ENCODE results near the gene GAL3ST2.
A peak's percentile ranks its signal among the peaks of the same experiment; 100 is the strongest.

GAL3ST2 gene

DNA sequence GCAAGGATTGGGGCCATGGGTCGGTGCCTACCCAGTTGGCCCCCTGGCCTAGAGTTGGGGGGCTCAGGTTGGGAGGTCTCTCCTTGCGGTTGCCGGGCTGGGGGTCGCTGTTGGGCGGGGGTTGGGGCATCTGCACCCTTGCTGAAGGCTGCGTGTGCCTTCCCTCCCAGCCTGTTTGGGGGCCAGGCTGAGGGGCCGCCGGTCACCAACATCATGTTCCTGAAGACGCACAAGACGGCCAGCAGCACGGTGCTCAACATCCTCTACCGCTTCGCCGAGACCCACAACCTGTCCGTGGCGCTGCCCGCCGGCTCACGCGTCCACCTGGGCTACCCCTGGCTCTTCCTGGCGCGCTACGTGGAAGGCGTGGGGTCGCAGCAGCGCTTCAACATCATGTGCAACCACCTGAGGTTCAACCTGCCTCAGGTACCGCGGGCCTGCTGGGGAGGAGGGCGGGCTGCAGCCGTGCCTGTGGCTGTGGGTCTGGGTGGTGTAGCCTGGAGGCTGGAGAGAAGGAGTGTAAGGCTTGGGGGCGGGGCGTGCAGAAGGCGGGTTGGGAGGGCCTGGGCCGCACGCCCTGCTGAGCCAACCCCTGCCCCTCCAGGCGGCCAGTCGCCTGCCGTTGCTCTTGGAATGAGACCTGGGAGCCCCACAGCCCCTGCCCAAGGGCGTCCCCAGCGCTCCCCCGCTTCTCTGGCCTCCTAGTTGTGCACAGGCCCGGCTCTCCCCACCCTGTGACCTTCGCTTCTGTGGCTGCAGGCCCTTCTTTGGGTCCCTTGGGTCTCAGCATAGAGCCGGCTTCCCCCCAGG, 25.2 kb downstream of the GAL3ST2 start:
- Histone ChIP-seq H2BK12ac (ENCODE audit: low read length in 2 of 2) (no peak overlapping the region), H3K36me3 (ENCODE audit: control insufficient read depth in 1 of 2, insufficient read depth in 2 of 2, low read depth in 1 of 2, low read length in 2 of 2) (peaks cover 0 to 4% of the 10 kb centered on the region in 2 experiments), H3K9me3 (ENCODE audit: control insufficient read depth, low read length) (no peaks in the 10 kb centered on the region), H3K27ac (ENCODE audit: low read length, poor library complexity, severe bottlenecking) (no peak overlapping the region), H2AK5ac (ENCODE audit: low read length, severe bottlenecking) (no peak overlapping the region), H3K4ac (ENCODE audit: low read depth in 1 of 2, low read length in 2 of 2) (no peak overlapping the region), H3K18ac (ENCODE audit: low read depth in 1 of 2, low read length in 2 of 2) (no peak overlapping the region), H3K14ac (ENCODE audit: low read length in 2 of 2) (peak overlapping the region in 1 of 2 experiments; percentile 83), H4K8ac (ENCODE audit: low read length) (no peak overlapping the region), H2BK15ac (ENCODE audit: low read depth, poor library complexity, severe bottlenecking) (no peak overlapping the region), H3K9ac (ENCODE audit: low read length) (no peak overlapping the region), H2AFZ (ENCODE audit: low read depth, low read length) (no peak overlapping the region), H3K23ac (ENCODE audit: low read length in 2 of 2) (no peak overlapping the region), H2BK120ac (ENCODE audit: low read depth, low read length) (no peak overlapping the region), H3K79me1 (replicated peaks; ENCODE audit: low read length, poor library complexity, severe bottlenecking) (no peaks in the 10 kb centered on the region), H3K4me1 (ENCODE audit: control insufficient read depth, insufficient read depth, low read depth, low read length) (peaks cover 12% of the 10 kb centered on the region), H2BK5ac (ENCODE audit: low read depth, low read length, poor library complexity, severe bottlenecking) (no peak overlapping the region), H4K91ac (ENCODE audit: low read length) (peak overlapping the region; percentile 20), H3K27me3 (ENCODE audit: control insufficient read depth in 1 of 2, insufficient read depth in 1 of 2, low read length in 2 of 2) (peaks cover under 1 to 56% of the 10 kb centered on the region in 2 experiments), H3K4me3 (ENCODE audit: insufficient read depth in 1 of 2, low read depth in 1 of 2, low read length in 2 of 2) (peak overlapping the region in 1 of 2 experiments; percentile 21), H3K4me2 (ENCODE audit: low read length, poor library complexity, severe bottlenecking) (no peak overlapping the region)
- no peak for DNase-seq
- 73% methylated on average over 42 of the region's 44 CpGs for WGBS

DNA sequence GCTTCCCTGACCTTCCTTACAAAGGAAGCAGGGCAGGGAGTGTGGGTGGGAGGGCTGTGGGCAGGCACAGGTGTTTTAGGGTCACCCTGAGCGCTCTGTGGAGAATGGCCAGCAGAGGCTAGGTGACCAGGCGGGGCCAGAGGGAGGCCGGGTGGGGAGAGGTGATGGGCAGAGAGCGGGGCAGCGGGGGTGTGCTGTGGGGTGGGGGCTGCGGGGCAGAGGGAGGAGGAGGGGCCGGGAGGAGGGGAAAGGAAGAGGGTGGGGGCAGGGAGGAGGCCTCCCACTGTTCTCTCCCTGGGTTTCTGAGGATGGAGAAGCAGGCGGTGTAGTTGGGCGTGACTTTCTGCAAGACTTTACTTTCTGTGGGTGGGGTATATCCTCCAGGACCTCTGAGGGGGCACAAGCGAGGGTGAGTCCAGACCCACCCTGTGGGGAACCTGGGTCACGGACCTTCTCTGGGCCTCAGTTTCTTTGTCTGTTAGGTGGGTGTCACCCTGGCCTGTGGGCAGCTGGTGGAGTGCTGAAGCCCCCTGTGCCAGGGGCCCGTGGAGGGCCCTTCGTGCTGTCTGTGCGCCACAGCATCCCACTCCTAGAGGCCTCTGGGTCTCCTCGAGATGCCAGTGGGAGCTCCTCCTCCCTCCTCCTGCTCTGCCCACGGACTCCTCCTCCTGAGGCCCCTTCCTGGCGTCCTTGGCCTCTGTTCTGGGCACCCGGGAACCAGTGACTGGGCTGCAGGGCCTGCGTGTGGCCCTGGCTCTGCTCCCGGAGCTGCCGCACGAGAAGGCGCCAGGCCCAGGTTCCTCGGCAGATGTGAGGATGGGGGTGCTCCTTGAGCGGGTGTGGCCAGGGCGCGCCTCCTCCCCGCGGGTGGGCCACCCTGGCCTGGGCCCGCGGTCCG, 26.0 kb downstream of the GAL3ST2 start:
- Histone ChIP-seq H3K18ac (ENCODE audit: low read depth in 1 of 2, low read length in 2 of 2) (no peak overlapping the region), H4K8ac (ENCODE audit: low read length) (peak overlapping the region; percentile 69), H2BK12ac (ENCODE audit: low read length in 2 of 2) (no peak overlapping the region), H2BK5ac (ENCODE audit: low read depth, low read length, poor library complexity, severe bottlenecking) (no peak overlapping the region), H4K91ac (ENCODE audit: low read length) (no peak overlapping the region), H3K27me3 (ENCODE audit: control insufficient read depth in 1 of 2, insufficient read depth in 1 of 2, low read length in 2 of 2) (peaks cover 0 to 49% of the 10 kb centered on the region in 2 experiments), H3K4me3 (ENCODE audit: insufficient read depth in 1 of 2, low read depth in 1 of 2, low read length in 2 of 2) (peak overlapping the region in 1 of 2 experiments; percentile 71), H2AK5ac (ENCODE audit: low read length, severe bottlenecking) (no peak overlapping the region), H3K4me2 (ENCODE audit: low read length, poor library complexity, severe bottlenecking) (no peak overlapping the region), H3K14ac (ENCODE audit: low read length in 2 of 2) (no peak overlapping the region), H3K9me3 (ENCODE audit: control insufficient read depth, low read length) (no peaks in the 10 kb centered on the region), H2AFZ (ENCODE audit: low read depth, low read length) (no peak overlapping the region), H2BK120ac (ENCODE audit: low read depth, low read length) (no peak overlapping the region), H3K36me3 (ENCODE audit: control insufficient read depth in 1 of 2, insufficient read depth in 2 of 2, low read depth in 1 of 2, low read length in 2 of 2) (peaks cover 0 to 4% of the 10 kb centered on the region in 2 experiments), H3K23ac (ENCODE audit: low read length in 2 of 2) (no peak overlapping the region), H3K27ac (ENCODE audit: low read length, poor library complexity, severe bottlenecking) (no peak overlapping the region), H3K9ac (ENCODE audit: low read length) (no peak overlapping the region), H3K4ac (ENCODE audit: low read depth in 1 of 2, low read length in 2 of 2) (no peak overlapping the region), H3K79me1 (replicated peaks; ENCODE audit: low read length, poor library complexity, severe bottlenecking) (no peaks in the 10 kb centered on the region), H3K4me1 (ENCODE audit: control insufficient read depth, insufficient read depth, low read depth, low read length) (peaks cover 11% of the 10 kb centered on the region), H2BK15ac (ENCODE audit: low read depth, poor library complexity, severe bottlenecking) (no peak overlapping the region)
- no peak for DNase-seq
- 92% methylated on average over 21 of the region's 32 CpGs for WGBS

DNA sequence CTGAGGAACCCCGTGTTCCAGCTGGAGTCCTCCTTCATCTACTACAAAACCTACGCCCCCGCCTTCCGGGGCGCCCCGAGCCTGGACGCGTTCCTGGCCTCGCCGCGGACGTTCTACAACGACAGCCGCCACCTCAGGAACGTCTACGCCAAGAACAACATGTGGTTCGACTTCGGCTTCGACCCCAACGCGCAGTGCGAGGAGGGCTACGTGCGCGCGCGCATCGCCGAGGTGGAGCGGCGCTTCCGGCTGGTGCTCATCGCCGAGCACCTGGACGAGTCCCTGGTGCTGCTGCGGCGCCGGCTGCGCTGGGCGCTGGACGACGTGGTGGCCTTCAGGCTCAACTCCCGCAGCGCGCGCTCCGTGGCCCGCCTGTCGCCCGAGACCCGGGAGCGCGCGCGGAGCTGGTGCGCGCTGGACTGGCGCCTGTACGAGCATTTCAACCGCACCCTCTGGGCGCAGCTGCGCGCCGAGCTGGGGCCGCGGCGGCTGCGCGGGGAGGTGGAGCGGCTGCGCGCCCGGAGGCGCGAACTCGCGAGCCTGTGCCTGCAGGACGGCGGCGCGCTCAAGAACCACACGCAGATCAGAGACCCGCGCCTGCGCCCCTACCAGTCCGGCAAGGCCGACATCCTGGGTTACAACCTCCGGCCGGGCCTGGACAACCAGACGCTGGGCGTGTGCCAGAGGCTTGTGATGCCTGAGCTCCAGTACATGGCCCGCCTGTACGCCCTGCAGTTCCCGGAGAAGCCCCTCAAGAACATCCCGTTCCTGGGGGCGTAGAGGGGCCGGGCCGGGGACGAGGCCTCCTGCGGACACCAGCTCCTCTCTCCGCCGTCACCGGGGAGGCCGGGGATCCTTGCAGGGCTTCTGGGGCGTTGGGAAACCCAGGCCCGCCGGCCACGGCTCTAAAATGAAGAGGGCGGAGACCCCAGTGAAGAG, 27.0 kb downstream of the GAL3ST2 start:
- 85% methylated on average over 109 of the region's 109 CpGs for WGBS

More for the DNA sequence above, 27.0 kb downstream of the GAL3ST2 start:
- H3K14ac ChIP-seq (ENCODE audit: low read length in 2 of 2) = peak overlapping the region in 1 of 2 experiments; percentile 80
- peak overlapping the region; percentile 70 to 73 for H3K18ac ChIP-seq (ENCODE audit: low read depth in 1 of 2, low read length in 2 of 2)
- peak overlapping the region; percentile 69 for H4K8ac ChIP-seq (ENCODE audit: low read length)
- H3K9ac ChIP-seq (ENCODE audit: low read length) = peak overlapping the region; percentile 18
- H2BK15ac ChIP-seq (ENCODE audit: low read depth, poor library complexity, severe bottlenecking) = peak overlapping the region; percentile 67
- H3K27me3 ChIP-seq (ENCODE audit: control insufficient read depth in 1 of 2, insufficient read depth in 1 of 2, low read length in 2 of 2) = peaks cover under 1 to 41% of the 10 kb centered on the region in 2 experiments
- no peak for DNase-seq
- peak overlapping the region in 1 of 2 experiments; percentile 11 for H3K4ac ChIP-seq (ENCODE audit: low read depth in 1 of 2, low read length in 2 of 2)
- H3K23ac ChIP-seq (ENCODE audit: low read length in 2 of 2) = no peak overlapping the region
- H3K4me2 ChIP-seq (ENCODE audit: low read length, poor library complexity, severe bottlenecking) = no peak overlapping the region
- peak overlapping the region; percentile 39 for H4K91ac ChIP-seq (ENCODE audit: low read length)
- no peak overlapping the region for H2BK120ac ChIP-seq (ENCODE audit: low read depth, low read length)
- no peaks in the 10 kb centered on the region for H3K9me3 ChIP-seq (ENCODE audit: control insufficient read depth, low read length)
- H2BK5ac ChIP-seq (ENCODE audit: low read depth, low read length, poor library complexity, severe bottlenecking) = no peak overlapping the region
- no peaks in the 10 kb centered on the region for H3K79me1 ChIP-seq (replicated peaks; ENCODE audit: low read length, poor library complexity, severe bottlenecking)
- no peak overlapping the region for H2AK5ac ChIP-seq (ENCODE audit: low read length, severe bottlenecking)
- H3K4me1 ChIP-seq (ENCODE audit: control insufficient read depth, insufficient read depth, low read depth, low read length) = peaks cover 11% of the 10 kb centered on the region
- peak overlapping the region; percentile 41 to 80 for H2BK12ac ChIP-seq (ENCODE audit: low read length in 2 of 2)
- H3K4me3 ChIP-seq (ENCODE audit: insufficient read depth in 1 of 2, low read depth in 1 of 2, low read length in 2 of 2) = peak overlapping the region in 1 of 2 experiments; percentile 71
- no peak overlapping the region for H2AFZ ChIP-seq (ENCODE audit: low read depth, low read length)
- H3K27ac ChIP-seq (ENCODE audit: low read length, poor library complexity, severe bottlenecking) = no peak overlapping the region
- H3K36me3 ChIP-seq (ENCODE audit: control insufficient read depth in 1 of 2, insufficient read depth in 2 of 2, low read depth in 1 of 2, low read length in 2 of 2) = peaks cover 0 to 4% of the 10 kb centered on the region in 2 experiments
